ENCODE data around the gene DDX31.
"Not testable (repeated sequence)": the region's sequence is repeated elsewhere in the genome, so short reads cannot be mapped to it uniquely, and the experiment has no call there.

Gene DDX31

DNA sequence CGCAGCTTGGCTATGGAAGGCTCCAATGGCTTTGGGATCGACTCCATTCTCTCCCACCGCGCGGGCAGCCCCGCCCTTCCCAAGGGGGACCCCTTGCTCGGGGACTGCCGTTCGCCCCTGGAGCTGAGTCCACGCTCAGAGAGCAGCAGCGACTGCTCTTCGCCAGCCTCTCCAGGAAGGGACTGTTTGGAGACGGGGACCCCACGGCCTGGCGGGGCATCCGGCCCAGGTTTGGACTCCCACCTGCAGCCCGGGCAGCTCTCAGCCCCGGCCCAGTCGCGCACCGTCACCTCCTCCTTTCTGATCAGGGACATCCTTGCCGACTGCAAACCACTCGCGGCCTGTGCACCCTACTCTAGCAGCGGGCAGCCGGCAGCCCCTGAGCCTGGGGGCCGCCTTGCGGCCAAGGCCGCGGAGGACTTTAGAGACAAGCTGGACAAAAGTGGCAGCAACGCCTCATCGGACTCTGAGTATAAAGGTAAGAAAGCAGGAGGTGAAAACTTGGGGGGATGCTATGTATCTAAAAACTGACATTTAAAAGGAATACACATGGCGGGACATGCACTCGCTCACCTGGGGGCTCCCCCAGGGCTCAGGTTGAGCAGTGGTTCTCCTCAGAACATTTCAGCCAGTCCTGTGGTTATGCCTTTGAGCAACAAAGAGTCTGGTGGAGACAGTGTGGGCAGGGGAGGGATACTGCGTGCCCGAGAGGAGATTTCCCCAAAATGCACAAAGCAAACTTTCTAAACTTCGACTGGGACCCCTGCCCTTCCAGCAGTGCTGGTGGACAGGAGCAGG, 86.8 kb downstream of the DDX31 start:
- Histone ChIP-seq H3K9me3 (no peaks in the 10 kb centered on the region), H3K4me3 (no peak overlapping the region), H3K4me1 (no peaks in the 10 kb centered on the region), H3K27me3 (ENCODE audit: low read depth) (peaks cover 96% of the 10 kb centered on the region), H3K36me3 (replicated peaks) (no peaks in the 10 kb centered on the region)
- in situ Hi-C loops (cut with MboI; ENCODE audit: low sequenced_read_pairs): no loop called here
- no peak for DNase-seq (ENCODE audit: low spot score in 2 of 2)

DNA sequence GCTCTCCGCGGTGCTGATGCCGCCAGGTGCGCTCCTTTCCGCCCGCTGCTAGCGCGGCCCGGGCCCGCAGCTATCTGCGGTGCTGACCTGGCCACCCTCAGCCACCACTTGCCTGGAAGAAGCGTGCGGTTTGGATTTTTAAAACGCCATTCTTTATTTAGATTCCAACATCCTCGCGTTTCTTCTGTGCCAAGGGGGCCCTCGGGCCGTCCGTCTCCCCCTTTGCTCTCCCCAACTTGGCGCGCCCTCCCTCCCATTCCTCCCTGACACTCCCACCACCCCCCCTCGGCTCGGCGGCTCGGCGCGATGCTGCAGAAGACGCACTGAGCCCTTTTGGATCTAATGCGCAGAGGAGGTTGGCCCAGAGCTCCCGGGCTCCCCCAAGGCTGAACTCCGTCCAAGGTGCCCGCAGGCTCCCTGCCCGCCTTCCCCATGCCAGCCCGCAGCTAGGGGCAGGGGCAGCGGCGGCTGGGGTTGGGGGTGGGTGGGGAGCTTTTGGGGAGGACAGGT, 87.5 kb downstream of the DDX31 start, which contains the start of gene BARHL1:
TSS of gene BARHL1 (plus strand) at position 331 of the 510 bp plus-strand sequence. CDS start 192 bp downstream, outside the sequence.
- in situ Hi-C loops (cut with MboI; ENCODE audit: low sequenced_read_pairs): no loop called here
- Histone ChIP-seq H3K4me1 (no peaks in the 10 kb centered on the region), H3K36me3 (replicated peaks) (no peaks in the 10 kb centered on the region), H3K4me3 (no peak within 1 kb of the TSS), H3K27me3 (ENCODE audit: low read depth) (peaks cover 96% of the 10 kb centered on the region), H3K9me3 (no peaks in the 10 kb centered on the region)
- DNase-seq (ENCODE audit: low spot score in 2 of 2): no peak

DNA sequence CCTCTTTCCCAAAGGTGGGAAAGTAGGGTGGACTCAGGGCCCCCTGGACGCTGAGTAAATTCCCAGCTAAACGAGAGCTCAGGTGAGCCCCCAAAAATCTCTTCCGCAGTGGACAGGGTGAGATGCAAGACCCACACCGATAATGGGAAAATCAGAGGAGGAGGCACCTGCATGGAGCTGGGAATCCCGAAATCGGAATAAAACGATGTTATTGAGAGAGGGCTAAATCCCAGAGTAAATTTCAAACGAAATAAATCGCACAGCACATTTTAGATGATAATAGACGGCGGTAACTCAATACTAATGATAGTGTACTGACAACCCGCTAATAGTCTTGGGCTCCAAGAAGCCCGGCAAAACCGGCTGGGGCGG, 90.4 kb downstream of the DDX31 start:
- in situ Hi-C loops (cut with MboI; ENCODE audit: low sequenced_read_pairs): loop anchor here (5.0 kb wide), 2 partner anchors 72 to 167 kb away; partner anchors contain the start of gene CFAP77
- peaks cover 79% of the 10 kb centered on the region for H3K27me3 ChIP-seq (ENCODE audit: low read depth)
- no peak for DNase-seq (ENCODE audit: low spot score in 2 of 2)
- H3K9me3 ChIP-seq: no peaks in the 10 kb centered on the region
- H3K4me3 ChIP-seq: no peak overlapping the region
- no peaks in the 10 kb centered on the region for H3K4me1 ChIP-seq
- H3K36me3 ChIP-seq (replicated peaks): no peaks in the 10 kb centered on the region

DNA sequence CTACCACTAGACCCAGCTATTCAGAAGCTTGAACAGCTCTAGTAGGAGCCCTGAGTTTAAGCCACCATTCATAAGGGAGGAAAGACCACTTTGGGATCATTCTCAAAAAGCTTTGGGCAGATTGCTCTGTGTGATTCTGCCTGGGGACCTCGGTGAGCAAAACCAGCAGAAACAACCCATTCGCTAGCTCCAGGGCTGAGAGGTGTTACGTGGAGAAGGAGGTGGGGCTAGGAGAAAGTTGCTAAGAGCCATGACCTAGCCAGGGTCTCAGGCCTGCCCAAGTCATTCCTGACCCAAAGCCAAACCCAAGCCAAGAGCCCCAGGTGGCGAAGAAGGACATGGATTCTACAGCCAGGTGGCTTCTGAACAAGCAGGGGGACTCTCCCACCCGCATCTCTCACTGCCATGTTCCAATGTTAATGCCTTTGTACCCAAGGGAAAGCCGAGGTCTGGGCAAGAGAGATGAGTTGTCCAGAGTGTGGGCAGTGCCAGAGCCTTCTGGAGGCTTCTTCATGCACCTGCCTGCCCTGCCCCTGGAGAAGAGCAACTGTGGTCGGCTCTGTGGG, 91.3 kb downstream of the DDX31 start:
- Histone ChIP-seq H3K9me3 (no peaks in the 10 kb centered on the region), H3K36me3 (replicated peaks) (no peaks in the 10 kb centered on the region), H3K27me3 (ENCODE audit: low read depth) (peaks cover 72% of the 10 kb centered on the region), H3K4me3 (no peak overlapping the region), H3K4me1 (no peaks in the 10 kb centered on the region)
- in situ Hi-C loops (cut with MboI; ENCODE audit: low sequenced_read_pairs): loop anchor here (5.0 kb wide), 2 partner anchors 71 to 166 kb away; partner anchors contain the start of gene CFAP77
- no peak for DNase-seq (ENCODE audit: low spot score in 2 of 2)

DNA sequence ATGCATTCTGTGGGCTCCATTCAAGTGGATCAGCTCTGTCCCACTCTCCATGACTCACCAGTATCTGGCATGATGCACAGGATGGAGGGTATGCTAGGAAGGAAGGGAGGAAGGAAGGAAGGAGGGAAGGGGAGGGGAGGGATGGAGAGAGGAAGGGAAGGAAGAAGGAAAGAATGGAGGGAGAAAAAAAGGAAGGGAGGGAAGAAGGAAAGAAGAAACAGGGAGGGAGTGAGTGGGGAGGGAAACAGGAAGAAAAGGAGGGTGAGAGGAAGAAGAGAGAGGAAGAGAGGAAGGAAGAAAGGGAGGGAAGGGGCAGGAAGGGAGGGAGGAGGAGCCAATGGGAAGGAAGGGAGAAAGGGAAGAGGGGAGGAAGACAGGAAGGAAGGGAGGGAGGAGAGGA, 92.7 kb downstream of the DDX31 start:
- no peaks in the 10 kb centered on the region for H3K36me3 ChIP-seq (replicated peaks)
- no peaks in the 10 kb centered on the region for H3K9me3 ChIP-seq
- H3K4me1 ChIP-seq: no peaks in the 10 kb centered on the region
- in situ Hi-C loops (cut with MboI; ENCODE audit: low sequenced_read_pairs): loop anchor here (5.0 kb wide), 2 partner anchors 70 to 165 kb away; partner anchors contain the start of gene CFAP77
- H3K4me3 ChIP-seq: no peak overlapping the region
- no peak for DNase-seq (ENCODE audit: low spot score in 2 of 2)
- peaks cover 60% of the 10 kb centered on the region for H3K27me3 ChIP-seq (ENCODE audit: low read depth)

DNA sequence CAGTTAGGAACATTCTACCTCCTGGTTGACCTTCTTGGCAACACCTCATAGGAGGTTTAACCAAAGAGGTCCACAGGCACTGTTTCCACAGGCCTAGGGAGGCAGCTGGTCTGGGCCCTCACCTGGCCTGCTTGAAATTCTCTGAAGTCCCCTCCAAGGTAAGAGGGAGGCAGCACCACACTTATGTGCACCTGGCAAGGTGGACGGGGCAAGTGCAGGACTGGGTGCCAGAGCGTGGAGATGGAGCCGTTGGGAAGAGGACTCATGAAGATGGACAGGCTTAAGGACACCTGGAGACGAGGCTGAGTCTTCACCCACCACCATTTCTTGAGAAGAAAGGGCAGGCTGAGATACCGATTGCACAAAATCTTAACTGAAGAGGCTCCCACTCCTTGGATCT, 94.0 kb downstream of the DDX31 start:
- Histone ChIP-seq H3K4me1 (no peaks in the 10 kb centered on the region), H3K4me3 (no peak overlapping the region), H3K27me3 (ENCODE audit: low read depth) (peaks cover 47% of the 10 kb centered on the region), H3K9me3 (no peaks in the 10 kb centered on the region), H3K36me3 (replicated peaks) (no peaks in the 10 kb centered on the region)
- in situ Hi-C loops (cut with MboI; ENCODE audit: low sequenced_read_pairs): loop anchor here (5.0 kb wide), 2 partner anchors 69 to 164 kb away; partner anchors contain the start of gene CFAP77
- DNase-seq (ENCODE audit: low spot score in 2 of 2): no peak

DNA sequence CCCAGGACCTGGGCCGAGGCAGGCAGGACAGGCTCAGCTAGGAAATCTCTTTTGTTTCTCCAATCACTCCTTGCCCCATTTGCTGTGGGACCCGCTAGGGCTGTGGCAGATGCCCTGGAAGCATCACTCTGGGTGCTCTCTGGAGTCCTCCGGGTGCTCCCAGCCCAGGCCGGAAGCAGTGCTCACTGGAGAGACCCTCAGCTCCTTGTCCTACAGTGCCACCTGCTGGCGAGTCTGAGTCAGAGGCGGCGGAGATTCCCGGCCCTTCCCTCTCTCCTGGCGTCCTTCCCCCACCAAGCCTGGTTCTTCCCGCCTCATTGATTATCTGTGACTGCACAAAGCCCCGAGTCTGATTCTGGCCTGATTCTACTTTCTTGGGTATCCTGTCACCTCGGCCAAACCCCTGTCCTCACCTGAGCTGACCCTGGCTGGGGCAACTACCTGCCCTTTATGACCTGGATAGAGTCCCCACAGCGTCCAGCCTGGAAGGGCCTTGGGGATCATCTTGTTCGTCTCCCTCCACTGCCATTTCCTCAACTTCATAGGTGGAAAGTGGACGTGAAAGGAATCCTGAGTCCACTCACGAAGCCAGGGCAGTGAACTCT, 94.7 kb downstream of the DDX31 start:
- in situ Hi-C loops (cut with MboI; ENCODE audit: low sequenced_read_pairs): loop anchor here (5.0 kb wide), 2 partner anchors 68 to 163 kb away; partner anchors contain the start of gene CFAP77
- no peak overlapping the region for H3K4me3 ChIP-seq
- H3K9me3 ChIP-seq: no peaks in the 10 kb centered on the region
- peak; percentile 65 to 91 for DNase-seq (ENCODE audit: low spot score in 2 of 2)
- H3K4me1 ChIP-seq: no peaks in the 10 kb centered on the region
- H3K36me3 ChIP-seq (replicated peaks): no peaks in the 10 kb centered on the region
- peaks cover 40% of the 10 kb centered on the region for H3K27me3 ChIP-seq (ENCODE audit: low read depth)

DNA sequence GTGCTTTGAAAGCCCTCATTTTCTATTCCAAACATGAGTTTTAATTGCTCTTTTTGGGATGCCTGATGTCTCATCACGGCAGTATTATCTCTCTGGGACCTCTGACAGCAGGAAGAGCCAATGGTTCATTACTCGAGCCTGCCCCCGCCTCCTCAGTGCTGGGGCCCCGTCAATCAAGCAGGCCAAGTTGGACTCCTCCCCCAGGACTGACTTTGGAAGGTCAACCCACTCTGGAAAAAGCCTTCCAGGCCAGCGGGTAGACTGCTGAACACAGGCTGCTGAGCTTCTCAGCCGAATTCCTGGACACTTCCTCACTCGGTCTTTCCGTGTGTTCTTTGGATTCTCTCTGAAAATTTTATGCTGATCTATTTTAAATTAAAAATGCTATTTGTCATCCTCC, 96.9 kb downstream of the DDX31 start:
- peak in 1 of 2 experiments; percentile 59 for DNase-seq (ENCODE audit: low spot score in 2 of 2)
- Histone ChIP-seq H3K4me3 (no peak overlapping the region), H3K9me3 (no peaks in the 10 kb centered on the region), H3K36me3 (replicated peaks) (no peaks in the 10 kb centered on the region), H3K4me1 (no peaks in the 10 kb centered on the region), H3K27me3 (ENCODE audit: low read depth) (peaks cover 18% of the 10 kb centered on the region)
- in situ Hi-C loops (cut with MboI; ENCODE audit: low sequenced_read_pairs): no loop called here

DNA sequence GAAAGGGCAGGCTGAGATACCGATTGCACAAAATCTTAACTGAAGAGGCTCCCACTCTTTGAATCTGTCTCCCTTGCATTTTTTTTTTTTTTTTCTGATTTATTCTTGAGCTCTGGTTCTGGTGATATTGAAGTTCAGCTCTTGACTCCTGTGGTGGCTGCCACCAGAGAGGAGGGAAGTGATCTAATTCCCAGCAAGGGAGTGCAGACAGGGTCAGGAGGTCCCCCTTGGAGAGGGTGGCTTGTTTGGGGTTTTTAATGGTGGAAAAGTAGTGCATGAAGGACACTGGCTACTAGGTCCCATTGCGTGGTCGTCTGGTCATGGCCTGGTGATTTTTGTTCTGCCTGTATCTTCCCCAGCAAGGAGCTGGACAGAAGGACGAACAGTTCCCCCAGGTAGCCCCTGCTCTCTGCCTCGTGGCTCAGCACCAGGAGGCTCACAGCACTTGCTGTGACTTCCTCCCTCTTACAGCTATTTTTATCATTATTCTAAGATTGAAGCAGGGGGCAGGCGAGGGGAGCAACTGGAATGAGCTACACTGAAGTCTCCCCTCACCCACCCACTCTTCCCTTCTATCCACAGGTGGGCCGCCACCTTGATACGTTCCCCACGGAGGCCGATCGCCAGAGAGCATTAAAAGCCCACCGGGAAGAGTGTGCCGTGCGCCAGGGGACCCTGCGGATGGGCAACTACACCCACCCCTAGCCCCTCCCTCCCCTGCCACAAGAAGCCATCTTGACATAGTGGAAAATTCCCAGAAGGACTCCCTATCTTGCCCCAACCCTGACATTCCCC, 97.8 kb downstream of the DDX31 start:
- DNase-seq (ENCODE audit: low spot score in 2 of 2): no peak
- Histone ChIP-seq H3K4me3 (no peak overlapping the region), H3K36me3 (replicated peaks) (no peaks in the 10 kb centered on the region), H3K9me3 (no peaks in the 10 kb centered on the region), H3K4me1 (no peaks in the 10 kb centered on the region), H3K27me3 (ENCODE audit: low read depth) (peaks cover 11% of the 10 kb centered on the region)
- in situ Hi-C loops (cut with MboI; ENCODE audit: low sequenced_read_pairs): no loop called here

DNA sequence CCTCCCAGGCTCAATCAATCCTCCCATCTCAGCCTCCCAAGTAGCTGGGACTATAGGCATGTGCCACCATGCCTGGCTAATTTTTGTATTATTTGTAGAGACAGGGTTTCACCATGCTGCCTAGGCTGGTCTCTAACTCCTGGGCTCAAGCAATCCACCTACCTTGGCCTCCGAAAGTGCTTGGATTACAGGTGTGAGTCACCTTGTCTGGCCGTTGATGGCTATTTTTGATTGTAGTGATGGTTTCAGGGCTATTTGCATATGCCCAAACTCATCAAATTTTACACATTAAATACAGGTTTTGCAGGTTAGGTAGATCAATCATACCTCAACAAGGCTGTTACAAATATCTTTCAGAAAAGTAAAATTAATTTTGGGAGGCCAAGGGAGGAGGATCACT, 101.0 kb downstream of the DDX31 start:
- H3K27me3 ChIP-seq (ENCODE audit: low read depth); H3K9me3 ChIP-seq; H3K36me3 ChIP-seq (replicated peaks); H3K4me1 ChIP-seq; DNase-seq (ENCODE audit: low spot score in 2 of 2); H3K4me3 ChIP-seq; in situ Hi-C loops (cut with MboI; ENCODE audit: low sequenced_read_pairs): not testable (repeated sequence)

DNA sequence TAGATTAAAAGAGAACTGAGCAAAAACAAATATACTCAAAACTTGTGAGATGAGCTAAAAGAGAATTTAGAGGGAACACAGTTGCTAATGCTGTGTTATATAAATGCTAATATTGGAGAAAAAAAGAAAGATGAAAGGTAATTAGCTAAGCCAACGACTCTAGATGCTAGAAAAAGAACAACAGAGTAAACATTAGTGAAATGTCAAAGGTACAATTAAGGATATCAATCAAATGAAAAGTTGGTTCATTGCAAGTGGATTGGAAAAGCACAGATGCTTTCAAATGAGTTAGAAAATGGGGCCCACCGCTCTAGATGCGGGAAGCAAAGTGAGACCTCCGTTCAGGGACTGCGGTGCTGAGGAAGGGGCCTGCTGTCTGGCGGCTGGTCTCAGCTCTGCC, 105.3 kb downstream of the DDX31 start:
- peaks cover 29% of the 10 kb centered on the region for H3K27me3 ChIP-seq (ENCODE audit: low read depth)

DNA sequence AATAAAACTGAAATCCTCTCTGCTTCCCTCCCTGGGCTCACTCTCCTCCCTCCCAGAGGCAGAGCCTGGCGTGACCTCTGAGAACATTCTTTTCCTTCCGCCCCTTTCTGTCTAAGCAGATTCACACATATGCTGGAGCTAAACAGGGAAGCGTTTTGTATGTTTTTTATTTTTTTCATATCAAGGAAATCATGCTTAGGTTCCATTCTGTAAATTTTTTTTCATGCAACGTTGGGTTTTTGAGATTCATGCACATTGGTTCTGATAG, 107.5 kb downstream of the DDX31 start:
- no peak overlapping the region for H3K4me3 ChIP-seq
- H3K36me3 ChIP-seq (replicated peaks): no peaks in the 10 kb centered on the region
- peaks cover 36% of the 10 kb centered on the region for H3K27me3 ChIP-seq (ENCODE audit: low read depth)
- H3K9me3 ChIP-seq: no peaks in the 10 kb centered on the region
- no peaks in the 10 kb centered on the region for H3K4me1 ChIP-seq
- in situ Hi-C loops (cut with MboI; ENCODE audit: low sequenced_read_pairs): no loop called here
- DNase-seq (ENCODE audit: low spot score in 2 of 2): no peak

More for the DNA sequence above, 105.3 kb downstream of the DDX31 start:
- in situ Hi-C loops (cut with MboI; ENCODE audit: low sequenced_read_pairs): no loop called here
- no peaks in the 10 kb centered on the region for H3K9me3 ChIP-seq
- DNase-seq (ENCODE audit: low spot score in 2 of 2): no peak
- no peak overlapping the region for H3K4me3 ChIP-seq
- H3K4me1 ChIP-seq: no peaks in the 10 kb centered on the region
- H3K36me3 ChIP-seq (replicated peaks): no peaks in the 10 kb centered on the region

DNA sequence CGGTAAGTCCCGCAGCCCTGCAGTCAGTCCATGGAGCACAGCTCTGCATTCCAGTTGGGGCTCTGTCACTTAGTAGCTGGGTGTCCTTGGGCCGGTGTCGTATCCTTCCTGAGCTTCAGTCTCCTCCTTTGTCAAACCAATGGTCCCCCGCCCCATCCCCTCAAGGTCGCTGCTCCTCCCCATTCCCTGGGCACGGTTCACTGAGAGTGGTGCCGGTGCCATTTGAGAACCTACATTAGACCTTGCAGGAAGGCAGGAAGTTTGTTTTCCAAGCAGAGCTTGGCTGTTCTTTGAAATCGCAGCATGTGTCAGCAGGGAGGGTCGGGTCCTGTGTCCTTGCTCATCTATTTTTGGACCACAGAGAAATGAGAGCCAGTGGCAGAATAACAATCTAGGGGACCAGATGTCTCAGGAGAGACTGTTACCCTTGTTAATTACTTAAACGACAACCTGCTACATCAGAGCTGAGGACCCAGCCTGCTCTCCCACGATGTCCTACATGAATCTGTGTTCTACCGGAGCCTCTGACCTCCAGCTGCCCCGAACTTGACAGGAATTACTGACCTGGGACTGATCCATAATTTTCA, 109.1 kb downstream of the DDX31 start:
- H3K27me3 ChIP-seq (ENCODE audit: low read depth): peaks cover 36% of the 10 kb centered on the region
- H3K4me3 ChIP-seq: no peak overlapping the region
- no peaks in the 10 kb centered on the region for H3K4me1 ChIP-seq
- no peaks in the 10 kb centered on the region for H3K9me3 ChIP-seq
- in situ Hi-C loops (cut with MboI; ENCODE audit: low sequenced_read_pairs): no loop called here
- H3K36me3 ChIP-seq (replicated peaks): no peaks in the 10 kb centered on the region
- DNase-seq (ENCODE audit: low spot score in 2 of 2): no peak

Measured in HAP-1 (cell line).